Measurements from ENCODE around the gene LRRC25. TPM values are rescaled to one million over a fixed set of nuclear protein-coding genes. Genes with fewer than 3 reads are reported as not detected.

Gene LRRC25
- total and polyA plus RNA-seq, 2 donors (not counting 1 experiment from before 2014, with no cell fraction given), result 0.10 to 1.2 TPM

DNA sequence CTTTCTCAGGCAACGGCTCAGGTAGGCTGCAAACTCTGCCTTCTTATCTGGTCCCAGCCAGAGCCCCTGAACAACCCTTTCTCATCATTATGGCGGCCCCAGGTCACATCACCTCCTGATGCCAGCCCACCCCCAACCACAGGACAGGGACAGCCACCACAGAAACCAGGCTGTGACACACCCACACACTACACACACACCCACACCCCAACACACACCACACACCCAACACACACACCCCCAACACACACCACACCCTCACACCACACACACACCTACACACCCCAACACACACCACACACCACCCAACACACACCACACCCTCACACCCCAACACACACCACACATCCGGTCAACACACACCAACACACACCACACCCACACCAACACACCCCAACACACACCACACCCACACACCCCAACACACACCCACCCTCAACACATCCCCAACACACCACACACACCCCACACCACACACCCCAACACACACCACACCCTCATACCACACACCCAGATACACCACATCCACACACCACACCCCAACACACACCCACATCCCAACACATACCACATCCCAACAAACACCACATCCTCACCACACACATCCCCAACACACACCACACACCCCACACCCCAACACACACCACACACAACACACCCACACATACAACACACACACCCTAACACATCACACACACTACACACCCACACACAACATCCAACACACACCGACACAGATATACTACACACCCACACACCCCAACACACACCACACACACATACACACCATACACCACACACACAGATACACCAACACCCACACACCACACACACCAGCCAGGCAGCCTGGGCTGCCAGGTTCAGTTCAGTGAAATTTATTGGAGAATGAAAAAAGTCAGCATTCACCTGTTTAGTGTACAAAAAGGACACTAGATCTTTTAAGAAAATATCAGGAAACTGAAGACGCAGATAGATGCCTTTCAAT is 44.7 kb upstream of the LRRC25 start:
- no peaks in the 10 kb centered on the region for H3K9me3 ChIP-seq (ENCODE audit: control insufficient read depth, insufficient read depth, low read depth, low read length)
- H2AFZ ChIP-seq (ENCODE audit: low read length), result no peak overlapping the region
- H3K27me3 ChIP-seq (ENCODE audit: control insufficient read depth, insufficient read depth, low read length), result no peaks in the 10 kb centered on the region
- H4K20me1 ChIP-seq (ENCODE audit: control insufficient read depth, extremely low read depth, insufficient read depth, low read length), result no peaks in the 10 kb centered on the region
- DNase-seq (ENCODE audit: low read depth in 2 of 2), result no peak
- H3K4me2 ChIP-seq (ENCODE audit: extremely low read depth, insufficient read depth, low read length), result no peak overlapping the region
- TF ChIP-seq, protein P1, sequence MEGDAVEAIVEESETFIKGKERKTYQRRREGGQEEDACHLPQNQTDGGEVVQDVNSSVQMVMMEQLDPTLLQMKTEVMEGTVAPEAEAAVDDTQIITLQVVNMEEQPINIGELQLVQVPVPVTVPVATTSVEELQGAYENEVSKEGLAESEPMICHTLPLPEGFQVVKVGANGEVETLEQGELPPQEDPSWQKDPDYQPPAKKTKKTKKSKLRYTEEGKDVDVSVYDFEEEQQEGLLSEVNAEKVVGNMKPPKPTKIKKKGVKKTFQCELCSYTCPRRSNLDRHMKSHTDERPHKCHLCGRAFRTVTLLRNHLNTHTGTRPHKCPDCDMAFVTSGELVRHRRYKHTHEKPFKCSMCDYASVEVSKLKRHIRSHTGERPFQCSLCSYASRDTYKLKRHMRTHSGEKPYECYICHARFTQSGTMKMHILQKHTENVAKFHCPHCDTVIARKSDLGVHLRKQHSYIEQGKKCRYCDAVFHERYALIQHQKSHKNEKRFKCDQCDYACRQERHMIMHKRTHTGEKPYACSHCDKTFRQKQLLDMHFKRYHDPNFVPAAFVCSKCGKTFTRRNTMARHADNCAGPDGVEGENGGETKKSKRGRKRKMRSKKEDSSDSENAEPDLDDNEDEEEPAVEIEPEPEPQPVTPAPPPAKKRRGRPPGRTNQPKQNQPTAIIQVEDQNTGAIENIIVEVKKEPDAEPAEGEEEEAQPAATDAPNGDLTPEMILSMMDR (conservative IDR thresholded peaks at IDR 0.05 in 1 of 2, IDR thresholded peaks at IDR 0.05 in 1 of 2; ENCODE audit: low read depth in 1 of 2, low read length in 2 of 2), result no peak
- TF ChIP-seq EZH2 (IDR thresholded peaks at IDR 0.05; ENCODE audit: low read length, missing control alignments), result no peak
- no peak overlapping the region for H3K9ac ChIP-seq (ENCODE audit: insufficient read depth, low read length)
- H3K36me3 ChIP-seq (ENCODE audit: control insufficient read depth, insufficient read depth, low read length), result peaks cover 21% of the 10 kb centered on the region
- H3K27ac ChIP-seq (ENCODE audit: insufficient read depth, low read length), result no peak overlapping the region
- peaks cover 7% of the 10 kb centered on the region for H3K4me1 ChIP-seq (ENCODE audit: control insufficient read depth, extremely low read depth, insufficient read depth, low read length)
- no peaks in the 10 kb centered on the region for H3K79me2 ChIP-seq (ENCODE audit: control insufficient read depth, insufficient read depth, low read length)
- no peak overlapping the region for H3K4me3 ChIP-seq (replicated peaks in 1 of 4; ENCODE audit: control extremely low read depth in 1 of 4, insufficient read depth in 1 of 4, low read depth in 3 of 4, low read length in 4 of 4)

DNA sequence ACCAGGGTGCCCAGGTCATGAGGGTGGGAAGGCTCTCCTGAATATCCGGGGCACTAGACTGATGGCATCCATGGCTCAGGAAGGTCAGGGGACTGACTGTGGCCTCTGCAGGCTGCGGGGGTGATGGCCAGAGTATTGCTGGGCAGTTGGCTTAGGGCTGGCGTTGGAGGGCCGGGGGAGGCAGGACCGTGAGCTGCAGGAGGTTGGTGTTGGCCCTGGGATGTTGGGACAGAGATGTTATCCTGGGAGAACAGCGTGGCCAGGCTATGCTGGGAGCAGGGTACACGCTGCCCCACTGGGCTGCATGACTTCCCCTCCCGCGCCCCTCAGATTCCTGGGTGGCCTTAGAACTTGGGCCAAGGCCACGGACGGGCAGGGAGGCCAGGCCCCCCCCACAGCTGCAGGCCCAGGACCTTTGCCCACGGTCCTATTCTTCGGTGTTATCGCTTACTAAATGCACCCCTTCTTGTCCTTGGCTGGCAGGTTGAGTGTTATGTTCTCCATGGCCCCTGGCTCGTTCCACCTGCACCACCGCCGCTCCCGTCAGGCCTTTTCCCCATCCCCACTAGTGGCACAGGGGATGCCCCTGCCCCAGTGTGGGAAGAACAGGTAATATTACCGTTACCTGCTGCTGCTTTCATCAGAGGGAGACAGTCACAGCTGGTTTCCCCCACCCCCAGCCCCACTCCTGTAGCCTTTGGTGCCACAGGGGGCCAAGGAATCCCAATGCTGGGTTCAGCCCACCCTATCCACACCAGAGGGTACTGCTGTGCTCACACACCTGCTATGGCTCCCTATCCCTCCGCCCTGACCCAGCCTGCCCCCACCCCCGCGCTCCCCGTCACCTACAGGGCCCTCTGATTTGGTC is 43.7 kb upstream of the LRRC25 start:
- H3K79me2 ChIP-seq (ENCODE audit: control insufficient read depth, insufficient read depth, low read length), result no peaks in the 10 kb centered on the region
- no peak overlapping the region for H3K9ac ChIP-seq (ENCODE audit: insufficient read depth, low read length)
- no peak for DNase-seq (ENCODE audit: low read depth in 2 of 2)
- H3K4me2 ChIP-seq (ENCODE audit: extremely low read depth, insufficient read depth, low read length), result no peak overlapping the region
- H3K4me3 ChIP-seq (replicated peaks in 1 of 4; ENCODE audit: control extremely low read depth in 1 of 4, insufficient read depth in 1 of 4, low read depth in 3 of 4, low read length in 4 of 4), result no peak overlapping the region
- H4K20me1 ChIP-seq (ENCODE audit: control insufficient read depth, extremely low read depth, insufficient read depth, low read length), result no peaks in the 10 kb centered on the region
- no peak for TF ChIP-seq EZH2 (IDR thresholded peaks at IDR 0.05; ENCODE audit: low read length, missing control alignments)
- TF ChIP-seq, protein P1 (conservative IDR thresholded peaks at IDR 0.05 in 1 of 2, IDR thresholded peaks at IDR 0.05 in 1 of 2; ENCODE audit: low read depth in 1 of 2, low read length in 2 of 2), result no peak
- H3K9me3 ChIP-seq (ENCODE audit: control insufficient read depth, insufficient read depth, low read depth, low read length), result no peaks in the 10 kb centered on the region
- H3K4me1 ChIP-seq (ENCODE audit: control insufficient read depth, extremely low read depth, insufficient read depth, low read length), result peaks cover 7% of the 10 kb centered on the region
- H3K36me3 ChIP-seq (ENCODE audit: control insufficient read depth, insufficient read depth, low read length), result peaks cover 17% of the 10 kb centered on the region
- no peak overlapping the region for H2AFZ ChIP-seq (ENCODE audit: low read length)
- H3K27ac ChIP-seq (ENCODE audit: insufficient read depth, low read length), result no peak overlapping the region
- H3K27me3 ChIP-seq (ENCODE audit: control insufficient read depth, insufficient read depth, low read length), result no peaks in the 10 kb centered on the region

DNA sequence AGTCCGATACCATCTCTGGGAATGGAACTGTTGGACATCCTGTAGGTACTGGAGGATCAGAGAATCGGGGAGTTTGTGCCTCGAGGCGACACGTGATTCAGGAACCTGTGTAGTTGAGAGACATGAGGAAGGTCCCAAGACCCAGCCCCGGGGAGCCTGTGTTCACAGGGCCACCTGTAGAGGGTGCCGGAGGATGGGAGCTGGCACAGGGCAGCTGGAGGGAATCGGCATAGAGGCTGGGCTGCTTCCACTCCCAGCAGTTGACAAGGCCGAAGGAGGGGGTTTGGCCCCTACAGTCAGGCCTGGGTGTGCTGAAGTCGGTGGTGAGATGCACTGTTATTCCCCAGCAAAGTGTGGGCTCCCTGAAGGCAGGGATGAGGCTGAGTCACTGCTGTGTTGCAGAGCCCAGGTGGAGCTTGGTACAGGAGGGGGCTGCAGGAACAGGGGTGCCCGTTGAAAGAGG is 43.0 kb upstream of the LRRC25 start:
- Histone ChIP-seq H3K4me1 (ENCODE audit: control insufficient read depth, extremely low read depth, insufficient read depth, low read length) (peaks cover 7% of the 10 kb centered on the region), H3K9me3 (ENCODE audit: control insufficient read depth, insufficient read depth, low read depth, low read length) (no peaks in the 10 kb centered on the region), H4K20me1 (ENCODE audit: control insufficient read depth, extremely low read depth, insufficient read depth, low read length) (no peaks in the 10 kb centered on the region), H3K27ac (ENCODE audit: insufficient read depth, low read length) (no peak overlapping the region), H3K79me2 (ENCODE audit: control insufficient read depth, insufficient read depth, low read length) (no peaks in the 10 kb centered on the region), H3K4me3 (replicated peaks in 1 of 4; ENCODE audit: control extremely low read depth in 1 of 4, insufficient read depth in 1 of 4, low read depth in 3 of 4, low read length in 4 of 4) (no peak overlapping the region), H3K4me2 (ENCODE audit: extremely low read depth, insufficient read depth, low read length) (no peak overlapping the region), H3K36me3 (ENCODE audit: control insufficient read depth, insufficient read depth, low read length) (peaks cover 20% of the 10 kb centered on the region), H3K27me3 (ENCODE audit: control insufficient read depth, insufficient read depth, low read length) (no peaks in the 10 kb centered on the region), H3K9ac (ENCODE audit: insufficient read depth, low read length) (no peak overlapping the region), H2AFZ (ENCODE audit: low read length) (no peak overlapping the region)
- TF ChIP-seq, protein P1 (conservative IDR thresholded peaks at IDR 0.05 in 1 of 2, IDR thresholded peaks at IDR 0.05 in 1 of 2; ENCODE audit: low read depth in 1 of 2, low read length in 2 of 2), result peak in 1 of 2 donors; percentile 23
- TF ChIP-seq EZH2 (IDR thresholded peaks at IDR 0.05; ENCODE audit: low read length, missing control alignments), result no peak
- DNase-seq (ENCODE audit: low read depth in 2 of 2), result no peak
